Measurements from ENCODE around the gene YAF2.
"Not testable (repeated sequence)": the region's sequence is repeated elsewhere in the genome, so short reads cannot be mapped to it uniquely, and the experiment has no call there.

The YAF2 gene

GRCh38 chr12:42222724-42223123, 15.3 kb downstream of the YAF2 start:
- Histone ChIP-seq H3K9me3 (ENCODE audit: severe bottlenecking) (no peaks in the 10 kb centered on the region), H3K27me3 (ENCODE audit: insufficient read depth, poor library complexity, severe bottlenecking) (no peaks in the 10 kb centered on the region), H3K4me1 (ENCODE audit: insufficient read depth, poor library complexity, severe bottlenecking) (peaks cover 7% of the 10 kb centered on the region), H3K27ac (ENCODE audit: poor library complexity, severe bottlenecking) (no peak overlapping the region), H3K4me3 (ENCODE audit: severe bottlenecking) (no peak overlapping the region), H3K36me3 (ENCODE audit: low read depth) (no peaks in the 10 kb centered on the region)
- DNase-seq (ENCODE audit: low spot score) (no peak), ATAC-seq (ENCODE audit: low read depth) (no peak)
- TF ChIP-seq, protein P1, sequence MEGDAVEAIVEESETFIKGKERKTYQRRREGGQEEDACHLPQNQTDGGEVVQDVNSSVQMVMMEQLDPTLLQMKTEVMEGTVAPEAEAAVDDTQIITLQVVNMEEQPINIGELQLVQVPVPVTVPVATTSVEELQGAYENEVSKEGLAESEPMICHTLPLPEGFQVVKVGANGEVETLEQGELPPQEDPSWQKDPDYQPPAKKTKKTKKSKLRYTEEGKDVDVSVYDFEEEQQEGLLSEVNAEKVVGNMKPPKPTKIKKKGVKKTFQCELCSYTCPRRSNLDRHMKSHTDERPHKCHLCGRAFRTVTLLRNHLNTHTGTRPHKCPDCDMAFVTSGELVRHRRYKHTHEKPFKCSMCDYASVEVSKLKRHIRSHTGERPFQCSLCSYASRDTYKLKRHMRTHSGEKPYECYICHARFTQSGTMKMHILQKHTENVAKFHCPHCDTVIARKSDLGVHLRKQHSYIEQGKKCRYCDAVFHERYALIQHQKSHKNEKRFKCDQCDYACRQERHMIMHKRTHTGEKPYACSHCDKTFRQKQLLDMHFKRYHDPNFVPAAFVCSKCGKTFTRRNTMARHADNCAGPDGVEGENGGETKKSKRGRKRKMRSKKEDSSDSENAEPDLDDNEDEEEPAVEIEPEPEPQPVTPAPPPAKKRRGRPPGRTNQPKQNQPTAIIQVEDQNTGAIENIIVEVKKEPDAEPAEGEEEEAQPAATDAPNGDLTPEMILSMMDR (IDR thresholded peaks at IDR 0.05; ENCODE audit: poor library complexity, severe bottlenecking): no peak

DNA sequence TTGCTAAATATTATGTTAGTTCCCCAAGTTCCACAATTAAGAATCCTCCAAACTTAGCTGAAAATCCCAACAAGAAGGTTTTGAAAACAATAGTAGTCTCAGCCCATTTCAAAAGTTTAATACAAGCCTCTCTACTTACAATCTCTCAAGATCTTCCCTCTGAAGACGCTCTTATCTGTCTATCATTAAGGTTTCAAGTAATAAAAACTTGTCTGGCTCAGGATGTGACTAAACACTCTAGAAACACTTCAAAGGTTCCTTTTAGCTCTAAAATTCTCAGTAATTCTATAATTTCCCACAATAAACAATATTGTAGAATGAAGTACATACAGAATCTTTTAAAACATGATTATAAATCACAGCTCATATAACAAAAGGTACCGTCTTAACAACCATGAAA, 16.3 kb downstream of the YAF2 start:
- DNase-seq (ENCODE audit: low spot score): no peak
- TF ChIP-seq, protein P1 (IDR thresholded peaks at IDR 0.05; ENCODE audit: poor library complexity, severe bottlenecking): no peak
- Histone ChIP-seq H3K27me3 (ENCODE audit: insufficient read depth, poor library complexity, severe bottlenecking) (no peaks in the 10 kb centered on the region), H3K27ac (ENCODE audit: poor library complexity, severe bottlenecking) (no peak overlapping the region), H3K36me3 (ENCODE audit: low read depth) (no peaks in the 10 kb centered on the region), H3K9me3 (ENCODE audit: severe bottlenecking) (no peaks in the 10 kb centered on the region), H3K4me3 (ENCODE audit: severe bottlenecking) (no peak overlapping the region), H3K4me1 (ENCODE audit: insufficient read depth, poor library complexity, severe bottlenecking) (peaks cover 13% of the 10 kb centered on the region)
- no peak for ATAC-seq (ENCODE audit: low read depth)

DNA sequence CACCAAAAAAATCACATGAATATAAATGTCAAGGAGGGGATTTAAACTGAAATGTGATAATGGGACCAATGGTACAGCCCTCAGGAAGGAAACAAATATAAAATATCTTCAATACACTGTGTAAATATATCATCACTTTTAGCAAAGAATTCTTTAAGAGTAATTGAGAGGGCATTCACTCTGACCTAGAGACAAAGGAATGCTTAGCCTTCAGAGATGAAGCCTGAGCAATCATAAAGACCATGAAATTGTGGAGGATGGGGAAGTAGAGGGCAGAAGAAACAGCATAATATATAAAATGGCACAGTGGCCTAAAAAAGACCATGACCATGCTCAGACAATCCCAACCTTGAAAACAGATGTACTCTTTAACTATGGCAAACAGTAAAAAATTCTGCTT, 20.4 kb downstream of the YAF2 start:
- ATAC-seq (ENCODE audit: low read depth): peak; percentile 66; the same call in 2 of the 3 replicates
- no peak overlapping the region for H3K27ac ChIP-seq (ENCODE audit: poor library complexity, severe bottlenecking)

GRCh38 chr12:42216737-42217136, 21.3 kb downstream of the YAF2 start:
- Histone ChIP-seq H3K27me3 (ENCODE audit: insufficient read depth, poor library complexity, severe bottlenecking) (no peaks in the 10 kb centered on the region), H3K4me1 (ENCODE audit: insufficient read depth, poor library complexity, severe bottlenecking) (peaks cover 21% of the 10 kb centered on the region), H3K27ac (ENCODE audit: poor library complexity, severe bottlenecking) (no peak overlapping the region)

More for the DNA sequence above, 20.4 kb downstream of the YAF2 start:
- DNase-seq (ENCODE audit: low spot score): no peak
- TF ChIP-seq, protein P1 (IDR thresholded peaks at IDR 0.05; ENCODE audit: poor library complexity, severe bottlenecking): no peak
- no peak overlapping the region for H3K4me3 ChIP-seq (ENCODE audit: severe bottlenecking)
- H3K4me1 ChIP-seq (ENCODE audit: insufficient read depth, poor library complexity, severe bottlenecking): peaks cover 21% of the 10 kb centered on the region
- no peaks in the 10 kb centered on the region for H3K27me3 ChIP-seq (ENCODE audit: insufficient read depth, poor library complexity, severe bottlenecking)
- H3K9me3 ChIP-seq (ENCODE audit: severe bottlenecking): no peaks in the 10 kb centered on the region
- H3K36me3 ChIP-seq (ENCODE audit: low read depth): no peaks in the 10 kb centered on the region

DNA sequence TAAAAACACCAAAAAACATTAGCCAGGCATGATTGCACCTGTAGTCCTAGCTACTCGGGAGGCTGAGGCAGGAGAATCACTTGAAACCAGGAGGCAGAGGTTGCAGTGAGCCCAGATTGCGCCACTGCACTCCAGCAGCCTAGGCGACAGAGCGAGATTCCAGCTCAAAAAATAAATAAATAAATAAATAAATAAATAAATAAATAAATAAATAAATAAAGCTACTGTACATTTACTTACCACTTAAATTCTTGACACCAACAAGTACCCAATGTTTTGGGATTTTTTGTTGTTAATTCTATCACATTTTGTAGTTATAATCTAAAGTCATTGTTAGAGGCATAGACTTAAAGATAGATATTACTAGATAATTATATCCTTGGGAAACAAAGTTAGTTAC, 22.3 kb downstream of the YAF2 start:
- H3K27ac ChIP-seq (ENCODE audit: poor library complexity, severe bottlenecking); DNase-seq (ENCODE audit: low spot score); H3K9me3 ChIP-seq (ENCODE audit: severe bottlenecking); H3K27me3 ChIP-seq (ENCODE audit: insufficient read depth, poor library complexity, severe bottlenecking); H3K4me3 ChIP-seq (ENCODE audit: severe bottlenecking); ATAC-seq (ENCODE audit: low read depth); H3K36me3 ChIP-seq (ENCODE audit: low read depth): not testable (repeated sequence)
- peaks cover 21% of the 10 kb centered on the region for H3K4me1 ChIP-seq (ENCODE audit: insufficient read depth, poor library complexity, severe bottlenecking)

More at GRCh38 chr12:42216737-42217136, 21.3 kb downstream of the YAF2 start:
- no peak for DNase-seq (ENCODE audit: low spot score)
- Histone ChIP-seq H3K9me3 (ENCODE audit: severe bottlenecking) (no peaks in the 10 kb centered on the region), H3K4me3 (ENCODE audit: severe bottlenecking) (no peak overlapping the region), H3K36me3 (ENCODE audit: low read depth) (no peaks in the 10 kb centered on the region)
- TF ChIP-seq, protein P1 (IDR thresholded peaks at IDR 0.05; ENCODE audit: poor library complexity, severe bottlenecking): no peak
- no peak for ATAC-seq (ENCODE audit: low read depth)

Data from RWPE2 (cell line).